GM12891 (cell line): ENCODE data around the gene PTPRN2.

Experiments
- POLR2A ChIP-seq: IDR thresholded peaks from 2 replicates; pipeline ENCODE4 v1.6.1; 2011; ENCODE audit warnings: low read depth, low read length, control low read depth
- POLR2AphosphoS5 ChIP-seq: IDR thresholded peaks from 2 replicates; pipeline ENCODE4 v1.6.1; 2011; ENCODE audit warnings: low read depth, low read length, control low read depth
- TAF1 ChIP-seq: IDR thresholded peaks from 2 replicates; pipeline ENCODE4 v1.6.1; 2011; ENCODE audit warnings: low read depth, low read length, control low read depth

DNA sequence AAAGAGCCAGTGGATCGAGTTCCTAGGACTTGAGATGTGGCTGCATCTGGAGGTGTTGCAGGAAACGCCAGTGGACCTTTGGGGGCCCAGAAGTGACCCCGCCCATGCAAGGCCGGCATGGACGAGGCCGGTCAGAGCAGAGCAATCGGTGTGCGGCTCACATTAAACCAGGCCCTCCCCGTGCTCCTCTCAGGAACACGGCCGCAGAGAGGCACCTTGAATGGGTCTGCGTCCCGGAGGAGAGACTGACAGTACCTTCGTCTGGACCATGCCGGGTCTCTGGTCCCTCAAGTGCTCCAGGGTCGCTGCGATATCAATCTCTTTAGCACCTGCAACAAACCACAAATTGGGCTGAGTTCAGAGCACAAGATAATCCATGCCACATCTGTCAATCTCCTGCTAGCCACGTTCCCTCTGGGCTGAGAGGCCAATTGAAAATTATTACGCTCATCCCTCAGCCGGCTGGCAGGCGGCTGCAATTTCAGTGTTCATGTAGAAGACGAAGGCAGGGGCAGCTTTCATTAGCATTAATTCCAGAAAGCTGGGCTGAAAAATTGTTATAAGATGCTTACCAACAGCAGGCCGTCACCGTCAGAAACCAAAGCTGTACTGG, 1038.8 kb downstream of the PTPRN2 start:
- TF ChIP-seq POLR2A (no peak), POLR2AphosphoS5 (no peak), TAF1 (no peak)
